Activated T-cell treated with anti-CD3 and anti-CD28 coated beads, Interleukin-2, amount 50 U/mL, for 72 hours (primary cell): ENCODE results near the gene HOXD4. TPM values are rescaled to one million over a fixed set of nuclear protein-coding genes. Genes with fewer than 3 reads are reported as not detected.
A peak's percentile ranks its signal among the peaks of the same experiment; 100 is the strongest.

Experiments used
- ATAC-seq, 2 donors: fragments of 150-1000 bp; cut with Tn5 transposase; replicated peaks in 1 of 2; 2 replicates each; pipeline ENCODE4 v1.10.0; 2021; ENCODE audit warnings: moderate library complexity in 2 of 2, mild to moderate bottlenecking in 1 of 2
- DNase-seq, 2 donors: peaks; one replicate each; pipeline ENCODE4 v3.0.0; 2021 to 2022; ENCODE audit warnings: mixed read lengths in 1 of 2
- H3K27ac Mint-ChIP-seq: one replicate; pipeline ENCODE4 v1.8.0; 2022; ENCODE audit warnings: mild to moderate bottlenecking, moderate library complexity, mixed read lengths
- H3K27me3 Mint-ChIP-seq: one replicate; pipeline ENCODE4 v1.8.0; 2022; ENCODE audit warnings: low read depth, mixed read lengths
- H3K36me3 Mint-ChIP-seq, 2 donors: one replicate each; pipeline ENCODE4 v1.8.0; 2022; ENCODE audit warnings: mixed read lengths in 2 of 2, mild to moderate bottlenecking in 1 of 2; ENCODE audit not compliant: insufficient read depth in 2 of 2
- H3K4me1 Mint-ChIP-seq: one replicate; pipeline ENCODE4 v1.8.0; 2022; ENCODE audit warnings: low read depth, mixed read lengths
- H3K4me3 Mint-ChIP-seq, 2 donors: one replicate each; pipeline ENCODE4 v1.8.0; 2022; ENCODE audit warnings: mild to moderate bottlenecking in 2 of 2, mixed read lengths in 2 of 2, moderate library complexity in 2 of 2
- H3K9me3 Mint-ChIP-seq, 2 donors: one replicate each; pipeline ENCODE4 v1.8.0; 2022; ENCODE audit warnings: mixed read lengths in 2 of 2
- total RNA-seq, 2 donors: library from RNA; stranded (reverse); gene quantifications; one replicate each; pipeline ENCODE4 v1.2.3, GENCODE V29; 2022

The HOXD4 gene
- total RNA-seq, 2 donors from 2014 or later = not detected

- H3K27me3 Mint-ChIP-seq = peaks cover 85% of the 10 kb centered on the region
- H3K36me3 Mint-ChIP-seq = peaks cover 2 to 4% of the 10 kb centered on the region in 2 donors
- H3K4me3 Mint-ChIP-seq = no peak overlapping the region
- DNase-seq (no peak), ATAC-seq (no peak)
- H3K27ac Mint-ChIP-seq = no peak overlapping the region
- peaks cover 11% of the 10 kb centered on the region for H3K4me1 Mint-ChIP-seq
- H3K9me3 Mint-ChIP-seq = peaks cover 0 to 2% of the 10 kb centered on the region in 2 donors
Observed at GRCh38 chr2:176117823-176118371, 33.5 kb upstream of the HOXD4 start.

- DNase-seq = peak; percentile 41 to 47
- no peak for ATAC-seq
- peak overlapping the region; percentile 24 to 73 for H3K4me3 Mint-ChIP-seq
- H3K27me3 Mint-ChIP-seq = peaks cover 81% of the 10 kb centered on the region
- peaks cover 0 to 2% of the 10 kb centered on the region in 2 donors for H3K9me3 Mint-ChIP-seq
- peaks cover 2 to 4% of the 10 kb centered on the region in 2 donors for H3K36me3 Mint-ChIP-seq
- H3K27ac Mint-ChIP-seq = peak overlapping the region; percentile 77
- peaks cover 11% of the 10 kb centered on the region for H3K4me1 Mint-ChIP-seq
Observed at GRCh38 chr2:176118601-176119339, 32.6 kb upstream of the HOXD4 start.

- DNase-seq = no peak
- no peak for ATAC-seq
- Mint-ChIP-seq H3K4me3 (no peak overlapping the region), H3K36me3 (peaks cover 4% of the 10 kb centered on the region in 2 donors), H3K9me3 (peaks cover 0 to 2% of the 10 kb centered on the region in 2 donors), H3K27me3 (peaks cover 81% of the 10 kb centered on the region), H3K4me1 (peaks cover 11% of the 10 kb centered on the region), H3K27ac (no peak overlapping the region)
Observed at GRCh38 chr2:176120364-176121189, 30.8 kb upstream of the HOXD4 start.

GRCh38 chr2:176121190-176122051 is 29.9 kb upstream of the HOXD4 start:
- H3K9me3 Mint-ChIP-seq = peaks cover 0 to 2% of the 10 kb centered on the region in 2 donors
- H3K36me3 Mint-ChIP-seq = peaks cover 4% of the 10 kb centered on the region in 2 donors
- H3K4me3 Mint-ChIP-seq = peak overlapping the region in 1 of 2 donors; percentile 32
- H3K27me3 Mint-ChIP-seq = peaks cover 82% of the 10 kb centered on the region
- no peak for DNase-seq
- peaks cover 11% of the 10 kb centered on the region for H3K4me1 Mint-ChIP-seq
- ATAC-seq = no peak
- H3K27ac Mint-ChIP-seq = no peak overlapping the region

GRCh38 chr2:176122052-176122682 is 29.2 kb upstream of the HOXD4 start:
- Mint-ChIP-seq H3K36me3 (peaks cover 4% of the 10 kb centered on the region in 2 donors), H3K4me1 (peaks cover 14% of the 10 kb centered on the region), H3K27me3 (peaks cover 82% of the 10 kb centered on the region), H3K4me3 (peak overlapping the region; percentile 69 to 74), H3K9me3 (peaks cover 0 to 2% of the 10 kb centered on the region in 2 donors), H3K27ac (no peak overlapping the region)
- DNase-seq = no peak
- peak; percentile 17 to 44 for ATAC-seq

GRCh38 chr2:176122683-176123410 is 28.5 kb upstream of the HOXD4 start, which contains the start of gene HOXD9:
TSS of gene HOXD9 (plus strand) at chr2:176122719. CDS start at chr2:176122769, 50 bp downstream.
- Mint-ChIP-seq H3K36me3 (peaks cover 4% of the 10 kb centered on the region in 2 donors), H3K4me1 (peaks cover 21% of the 10 kb centered on the region), H3K9me3 (peaks cover 0 to 2% of the 10 kb centered on the region in 2 donors), H3K4me3 (peak within 1 kb of the TSS; percentile 69 to 74), H3K27me3 (peaks cover 82% of the 10 kb centered on the region), H3K27ac (no peak within 1 kb of the TSS)
- ATAC-seq = peak; percentile 45 to 64
- peak in 1 of 2 donors; percentile 38 for DNase-seq

GRCh38 chr2:176123411-176124109 is 27.8 kb upstream of the HOXD4 start:
- no peak for DNase-seq
- ATAC-seq = no peak
- Mint-ChIP-seq H3K36me3 (peaks cover 1 to 4% of the 10 kb centered on the region in 2 donors), H3K27ac (no peak overlapping the region), H3K4me1 (peaks cover 23% of the 10 kb centered on the region), H3K9me3 (peaks cover 0 to 2% of the 10 kb centered on the region in 2 donors), H3K27me3 (peaks cover 82% of the 10 kb centered on the region), H3K4me3 (peak overlapping the region; percentile 15 to 50)

GRCh38 chr2:176124110-176124946 is 27.0 kb upstream of the HOXD4 start:
- peaks cover 81% of the 10 kb centered on the region for H3K27me3 Mint-ChIP-seq
- H3K27ac Mint-ChIP-seq = no peak overlapping the region
- no peak for ATAC-seq
- no peak for DNase-seq
- H3K36me3 Mint-ChIP-seq = peaks cover 0 to 2% of the 10 kb centered on the region in 2 donors
- no peaks in the 10 kb centered on the region for H3K9me3 Mint-ChIP-seq
- peak overlapping the region; percentile 10 to 50 for H3K4me3 Mint-ChIP-seq
- peaks cover 26% of the 10 kb centered on the region for H3K4me1 Mint-ChIP-seq

- no peak overlapping the region for H3K4me3 Mint-ChIP-seq
- no peak overlapping the region for H3K27ac Mint-ChIP-seq
- ATAC-seq = no peak
- no peaks in the 10 kb centered on the region for H3K9me3 Mint-ChIP-seq
- peaks cover 27% of the 10 kb centered on the region for H3K4me1 Mint-ChIP-seq
- peaks cover 73% of the 10 kb centered on the region for H3K27me3 Mint-ChIP-seq
- DNase-seq = no peak
- H3K36me3 Mint-ChIP-seq = peaks cover 0 to 2% of the 10 kb centered on the region in 2 donors
Observed at GRCh38 chr2:176124947-176125771, 26.2 kb upstream of the HOXD4 start.

GRCh38 chr2:176125772-176126054 is 25.6 kb upstream of the HOXD4 start:
- Mint-ChIP-seq H3K36me3 (peaks cover 0 to 2% of the 10 kb centered on the region in 2 donors), H3K27me3 (peaks cover 68% of the 10 kb centered on the region), H3K4me3 (no peak overlapping the region), H3K27ac (no peak overlapping the region), H3K4me1 (peaks cover 29% of the 10 kb centered on the region), H3K9me3 (no peaks in the 10 kb centered on the region)
- ATAC-seq = no peak
- DNase-seq = no peak
